Posterior cingulate gyrus (tissue), 11 donors: ENCODE measurements around the gene PSTPIP1.
A peak's percentile ranks its signal among the peaks of the same experiment; 100 is the strongest.

ENCODE experiments used
- DNase-seq, 10 donors: peaks; one replicate each; pipeline versions ENCODE4 v3.0.0 to v3.0.0-alpha.2; 2020 to 2021; ENCODE audit warnings: mixed read lengths in 3 of 10
- intact Hi-C: fragments of 100-400 bp; cut with DNase I; formaldehyde crosslinking; loops from one replicate; pipeline ENCODE4 v1.15.1; 2023

PSTPIP1 gene

DNA sequence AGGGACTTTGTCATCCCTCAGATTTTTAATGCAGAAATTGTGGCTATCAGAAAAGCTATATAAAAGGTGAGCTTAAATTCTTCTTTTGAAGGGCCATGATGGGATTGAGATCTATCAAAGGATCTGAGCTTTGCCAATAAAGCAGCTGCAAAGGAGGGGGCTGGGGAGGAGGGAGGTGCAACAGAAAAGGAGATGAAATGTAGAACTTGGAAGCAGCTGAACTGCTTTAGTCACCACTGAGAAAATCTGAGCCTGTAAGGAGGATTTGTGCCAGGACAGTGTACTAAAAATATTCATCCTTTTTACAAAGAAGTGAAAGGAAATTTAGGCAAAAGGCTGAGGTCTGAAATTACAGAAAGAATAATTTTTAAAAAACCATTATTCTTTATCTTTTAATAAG is 65.6 kb downstream of the PSTPIP1 start:
- intact Hi-C loops, result no loop called here
- peak in 3 of 10 donors; percentile 34 to 60 (median 59) for DNase-seq

DNA sequence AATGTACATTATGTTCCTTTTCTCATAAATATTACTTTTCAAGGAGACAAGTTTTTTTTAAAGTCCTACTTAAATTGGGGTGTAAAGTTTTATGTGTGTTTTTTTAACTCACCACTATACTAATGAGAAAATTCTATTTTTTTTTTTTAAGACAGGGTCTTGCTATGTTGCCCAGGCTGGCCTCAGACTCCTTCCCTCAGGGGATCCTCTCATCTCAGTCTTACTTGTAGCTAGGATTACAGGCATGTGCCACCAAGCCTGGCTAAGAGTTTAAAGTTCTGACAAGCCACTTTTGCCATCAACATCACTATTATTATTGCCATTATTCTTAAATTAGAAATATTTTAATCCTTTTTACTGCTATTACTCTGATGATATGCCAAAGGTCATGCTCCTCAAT is 68.3 kb downstream of the PSTPIP1 start:
- no peak for DNase-seq
- intact Hi-C loops, result no loop called here

DNA sequence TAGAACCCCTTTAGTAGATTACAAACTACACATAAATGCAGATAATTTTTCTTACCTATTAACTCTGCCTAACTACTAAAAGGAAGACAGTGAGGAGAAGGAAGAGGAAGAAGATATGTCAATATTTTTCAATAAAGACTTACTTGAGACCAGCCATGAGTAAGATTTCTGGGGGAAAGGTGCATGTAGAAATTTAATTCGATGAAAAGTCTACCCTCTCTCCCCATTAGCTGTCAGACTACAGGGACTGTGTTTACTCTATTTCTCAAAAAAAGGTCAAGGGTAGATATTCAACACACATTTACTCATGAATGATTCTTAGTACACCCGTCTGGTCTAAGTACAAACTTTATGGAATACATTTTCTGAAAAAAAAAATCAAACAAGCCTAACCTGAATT is 69.1 kb downstream of the PSTPIP1 start:
- no peak for DNase-seq
- intact Hi-C loops, result no loop called here

DNA sequence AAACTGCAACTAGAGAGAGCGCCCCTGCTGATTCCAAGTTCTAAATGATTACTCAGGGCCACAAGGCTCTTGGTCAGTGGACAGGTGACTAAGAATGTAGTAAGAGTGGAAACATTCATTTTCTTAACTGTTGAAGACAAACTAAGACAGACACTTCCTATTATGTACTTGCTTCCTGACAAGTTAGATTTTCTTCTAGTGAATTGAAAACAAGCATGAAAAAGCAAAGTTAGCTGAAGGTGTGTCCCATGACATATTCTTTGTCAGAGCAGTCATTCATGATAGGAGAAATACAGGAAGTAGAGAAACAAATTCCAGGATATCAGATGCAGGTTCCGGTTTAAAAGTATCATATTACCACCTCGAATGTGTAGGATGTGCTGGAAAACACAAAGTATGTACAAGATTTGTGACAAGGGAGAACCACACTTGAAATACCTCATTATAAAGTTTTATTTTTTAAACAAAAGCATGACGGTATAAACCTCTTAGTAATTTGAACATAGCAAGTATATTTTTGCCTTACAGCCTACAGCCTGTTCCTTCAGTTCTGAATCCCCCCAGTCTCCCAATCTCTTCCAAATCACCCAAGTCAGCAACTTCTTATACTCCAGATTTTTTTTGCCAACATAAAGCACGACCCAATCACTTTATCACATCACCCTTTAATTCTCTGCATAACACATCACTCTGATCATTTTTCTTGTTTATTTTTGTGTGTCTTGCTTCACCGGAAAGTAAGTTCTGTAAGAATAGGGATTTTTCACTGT is 69.8 kb downstream of the PSTPIP1 start:
- intact Hi-C loops, result no loop called here

DNA sequence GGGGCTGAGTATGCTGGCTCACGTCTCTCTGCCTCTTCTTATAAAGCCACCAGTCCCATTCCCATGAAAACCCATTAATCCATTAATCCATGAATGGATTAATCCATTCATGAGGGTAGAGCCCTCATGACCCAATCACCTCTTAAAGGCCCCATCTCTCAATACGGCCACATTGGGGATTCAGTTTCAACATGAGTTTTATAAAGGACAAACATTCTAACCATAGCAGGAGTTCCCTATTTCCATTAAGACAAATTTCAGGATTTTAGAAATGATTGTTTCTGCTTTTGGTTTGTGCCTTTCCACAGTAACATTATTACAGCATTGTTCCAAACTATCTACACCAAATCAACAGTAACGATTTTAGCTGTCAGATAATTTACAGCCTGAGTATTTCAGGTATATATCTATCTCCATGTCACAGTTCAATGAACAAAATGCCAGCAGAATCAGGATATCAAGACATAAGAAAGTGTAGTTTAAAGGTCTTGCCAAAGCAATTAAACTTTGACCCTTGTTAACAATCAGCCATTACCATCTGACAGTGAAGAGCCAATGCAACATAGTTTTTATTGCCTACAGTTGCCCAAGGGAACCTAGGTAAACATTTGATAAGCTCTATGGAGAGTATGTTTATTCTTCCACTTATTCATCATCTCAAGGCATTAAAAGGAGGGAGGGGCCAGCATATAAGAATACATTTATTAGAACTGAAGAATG is 72.2 kb downstream of the PSTPIP1 start:
- no peak for DNase-seq
- intact Hi-C loops, result no loop called here

More for the DNA sequence above, 69.8 kb downstream of the PSTPIP1 start:
- DNase-seq, result no peak

DNA sequence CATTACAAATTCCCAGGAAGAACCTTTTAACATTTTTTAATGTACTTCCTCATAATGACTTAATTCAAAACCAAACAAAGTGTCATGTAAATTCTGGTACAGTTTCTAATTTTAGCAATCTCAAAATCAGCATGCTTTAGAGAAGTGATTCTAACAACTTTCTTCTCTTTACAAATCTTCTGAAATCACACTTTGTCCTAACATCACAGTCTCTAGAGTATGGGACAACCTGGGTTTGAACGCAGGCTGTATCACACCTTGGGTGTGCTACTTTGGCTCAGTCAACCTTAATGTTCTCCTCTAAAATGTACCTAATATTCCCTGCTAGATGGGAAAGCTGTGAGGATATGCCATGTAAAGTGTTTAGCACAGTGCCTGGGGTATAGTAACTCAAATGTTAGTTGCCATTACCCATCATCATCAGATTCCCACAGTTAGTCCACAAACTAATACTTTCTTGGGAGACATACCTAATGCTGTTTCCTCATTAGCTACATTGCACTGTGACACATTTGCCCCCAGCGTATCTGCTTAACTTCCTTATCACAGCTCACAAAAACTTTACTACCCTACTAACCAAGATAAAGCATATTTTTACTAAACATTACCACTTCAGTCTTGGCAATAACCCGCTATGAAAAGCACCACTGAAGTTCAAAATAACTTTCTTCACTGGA is 72.9 kb downstream of the PSTPIP1 start:
- intact Hi-C loops, result no loop called here
- no peak for DNase-seq

DNA sequence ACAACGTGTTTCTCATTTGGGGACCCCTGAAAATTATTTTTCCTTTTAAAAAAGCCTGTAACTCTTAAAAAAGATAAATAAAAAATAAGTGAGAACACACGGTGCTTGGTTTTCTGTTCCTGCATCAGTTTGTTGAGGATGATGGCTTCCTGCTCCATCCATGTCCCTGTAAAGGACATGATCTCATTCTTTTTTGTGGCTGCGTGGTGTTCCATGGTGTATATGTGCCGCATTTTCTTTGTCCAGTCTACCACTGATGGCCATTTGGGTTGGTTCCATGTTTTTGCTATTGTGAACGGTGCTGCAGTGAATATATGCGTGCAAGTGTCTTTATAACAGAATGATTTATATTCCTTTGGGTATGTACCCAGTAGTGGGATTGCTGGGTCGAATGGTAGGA is 73.7 kb downstream of the PSTPIP1 start:
- DNase-seq, result no peak
- intact Hi-C loops, result no loop called here

DNA sequence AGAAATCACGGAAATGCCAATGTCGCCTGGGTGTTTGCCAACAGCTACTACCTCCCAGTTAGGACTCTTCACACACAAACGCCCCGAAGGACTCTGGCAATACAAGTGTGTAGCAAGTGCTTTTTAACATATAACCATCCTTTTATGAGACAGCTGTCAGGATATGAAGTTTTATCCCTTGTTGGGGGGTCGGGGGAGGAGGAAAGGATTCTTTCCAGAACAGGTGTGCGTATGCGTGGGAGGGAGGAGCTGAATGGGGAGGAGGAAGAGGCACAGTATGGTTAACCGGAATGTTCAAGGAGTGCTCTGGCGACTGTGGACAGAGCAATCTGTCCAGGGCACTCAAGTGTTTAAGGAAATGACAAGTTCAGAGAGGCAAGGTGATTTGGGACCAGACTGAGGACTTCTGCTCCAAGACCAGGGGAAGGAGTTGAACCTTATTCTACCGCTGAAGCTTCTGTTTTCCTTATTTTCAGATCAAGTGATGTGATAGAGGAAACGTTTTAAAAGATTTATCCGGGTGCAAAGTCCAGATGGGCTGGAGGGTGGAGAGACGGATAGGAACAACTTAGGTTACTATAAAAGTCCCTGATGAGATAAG is 74.7 kb downstream of the PSTPIP1 start:
- DNase-seq, result no peak
- intact Hi-C loops, result no loop called here

DNA sequence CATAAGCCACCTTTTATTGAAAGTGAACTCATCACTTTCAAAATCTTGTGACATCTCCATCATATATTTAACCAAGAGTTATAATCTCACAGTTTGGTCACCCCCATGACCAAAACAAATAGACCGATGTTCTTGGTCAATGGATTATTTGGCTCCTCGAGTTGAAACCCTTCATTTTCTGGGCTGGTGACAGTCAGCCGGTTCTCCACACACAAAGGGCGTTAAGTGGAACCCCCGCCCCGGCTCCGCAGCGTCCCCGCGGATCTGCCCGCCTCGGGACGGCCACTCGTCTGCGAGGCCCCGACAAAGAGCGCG is 75.2 kb downstream of the PSTPIP1 start:
- intact Hi-C loops, result no loop called here

DNA sequence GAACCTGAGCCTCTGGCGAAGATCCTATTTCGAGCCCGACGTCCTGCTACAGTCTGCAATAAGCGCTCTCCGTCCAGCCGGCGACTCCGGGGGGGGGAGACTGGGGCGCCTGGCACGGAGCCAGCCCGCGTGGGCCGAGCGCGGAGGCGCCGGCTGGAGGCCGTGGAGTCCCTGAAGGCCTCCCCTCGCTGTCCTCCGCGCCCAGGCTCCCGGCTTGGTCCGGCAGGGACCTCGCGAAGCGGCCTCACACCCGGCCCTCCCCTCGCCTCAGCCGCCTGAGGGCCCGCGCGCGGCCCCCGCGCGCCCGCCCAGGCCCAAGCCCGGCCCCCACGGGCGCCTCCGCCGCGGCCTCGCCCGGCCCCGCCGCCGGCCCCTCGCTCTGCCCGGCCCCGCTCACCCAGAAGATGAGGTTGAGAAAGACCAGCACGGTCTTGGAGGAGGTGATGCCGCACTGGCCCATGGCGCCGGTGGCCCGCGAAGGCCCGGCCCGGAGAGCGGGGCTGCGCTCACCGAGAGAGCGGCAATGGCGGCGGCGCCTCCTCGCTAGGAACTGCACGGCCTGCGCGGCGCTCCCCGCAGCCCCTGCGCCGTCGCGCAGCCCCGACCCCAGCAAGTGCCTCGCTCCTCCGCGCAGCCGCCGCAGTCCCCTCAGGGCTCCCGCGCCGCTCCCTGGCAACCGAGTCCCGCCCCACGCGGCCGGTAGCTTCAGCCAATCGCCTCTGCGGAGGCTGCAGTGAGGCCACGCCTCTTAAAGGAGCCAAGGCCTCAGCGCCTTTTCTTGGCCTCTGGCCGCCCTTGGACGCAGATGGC is 75.8 kb downstream of the PSTPIP1 start, which contains the start of gene TSPAN3:
Gene TSPAN3, minus strand, starts transcription at position 615 of the 810 bp plus-strand sequence. Its CDS starts 155 bp downstream, at position 460.
- intact Hi-C loops, result no loop called here
- DNase-seq, result peak; percentile 91 to 99 (median 94)

More for the DNA sequence above, 75.2 kb downstream of the PSTPIP1 start:
- no peak for DNase-seq

DNA sequence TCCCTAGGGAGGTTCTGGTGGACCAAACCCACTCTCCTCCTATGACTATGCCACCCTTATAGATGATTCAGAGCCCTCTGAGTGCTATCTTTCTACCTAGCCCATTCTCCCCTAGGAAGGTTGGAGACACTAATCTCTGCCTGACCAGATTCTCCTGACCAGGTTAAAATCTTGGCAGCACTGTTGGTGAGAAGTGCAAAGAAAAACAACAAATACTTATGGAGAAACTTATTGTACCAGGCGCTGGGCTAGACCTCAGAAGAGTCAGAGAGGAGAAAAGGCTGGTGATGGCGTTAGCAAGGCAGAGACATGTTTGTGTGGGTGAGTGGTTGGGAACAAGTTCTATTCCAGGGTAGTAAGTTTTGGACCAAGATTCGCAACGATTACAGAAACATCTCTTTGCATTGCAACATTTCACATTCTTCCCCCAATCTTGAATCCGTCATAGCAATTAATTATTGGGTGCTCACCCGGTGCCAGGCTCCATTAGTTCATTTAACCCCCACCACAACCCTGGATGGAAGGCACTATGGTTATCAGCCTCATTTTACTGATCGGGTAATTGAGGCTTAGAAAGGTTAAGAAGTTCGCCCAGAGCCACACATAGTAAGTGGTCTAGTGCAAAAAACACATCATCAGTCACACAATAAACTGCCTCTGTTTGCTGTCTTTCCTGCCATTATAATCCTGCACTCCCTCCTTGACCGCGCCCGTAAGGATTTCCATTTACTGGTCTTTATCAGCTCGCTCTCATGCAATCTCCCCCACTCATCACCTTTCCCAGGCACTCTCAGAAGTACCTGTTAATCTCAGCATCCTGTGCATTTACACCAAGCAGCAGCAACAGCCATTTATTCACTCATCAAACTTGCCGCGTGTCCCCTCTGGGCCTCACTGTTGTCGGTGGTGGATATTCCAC is 76.6 kb downstream of the PSTPIP1 start:
- intact Hi-C loops, result no loop called here
- peak in 1 of 10 donors; percentile 22 for DNase-seq

DNA sequence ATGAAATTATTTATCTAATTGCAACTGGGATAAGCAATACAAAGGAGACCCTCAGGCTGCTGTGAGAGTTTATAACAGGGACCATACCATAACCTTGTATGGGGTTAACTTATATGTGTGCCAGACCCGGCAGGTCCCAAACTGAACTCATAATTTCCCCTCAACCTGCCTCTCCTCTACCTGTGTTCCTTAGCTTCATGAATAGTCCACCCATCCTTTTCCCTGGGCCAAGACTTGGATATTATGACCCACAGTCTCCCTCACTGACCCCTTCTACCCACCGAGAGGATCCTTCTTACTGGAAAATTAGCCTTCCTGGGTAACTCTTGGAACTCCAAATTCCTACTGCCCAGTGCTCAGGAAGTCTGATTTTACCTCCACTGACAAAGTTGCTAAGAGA is 79.4 kb downstream of the PSTPIP1 start:
- DNase-seq, result no peak
- intact Hi-C loops, result no loop called here

DNA sequence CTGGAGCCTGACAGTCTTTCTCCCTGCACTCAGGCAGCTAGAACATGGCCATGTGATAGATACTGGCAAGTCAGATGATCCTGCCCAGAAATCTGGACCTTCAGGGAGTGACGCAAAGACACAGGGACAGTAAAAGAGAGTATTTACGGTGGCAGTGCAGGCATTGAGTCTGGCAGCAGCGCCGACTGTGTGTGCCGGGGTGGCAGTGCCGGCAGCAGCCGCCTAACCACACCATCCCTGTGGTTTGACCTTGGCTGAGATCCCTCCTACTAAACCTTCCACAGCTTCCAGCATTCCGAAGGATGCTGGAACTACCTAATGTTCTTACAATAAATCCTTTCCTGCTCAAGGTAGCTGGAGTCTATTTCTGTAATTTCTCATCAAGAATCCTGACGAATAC is 80.6 kb downstream of the PSTPIP1 start:
- intact Hi-C loops, result no loop called here
- peak in 6 of 10 donors; percentile 24 to 91 (median 33) for DNase-seq

DNA sequence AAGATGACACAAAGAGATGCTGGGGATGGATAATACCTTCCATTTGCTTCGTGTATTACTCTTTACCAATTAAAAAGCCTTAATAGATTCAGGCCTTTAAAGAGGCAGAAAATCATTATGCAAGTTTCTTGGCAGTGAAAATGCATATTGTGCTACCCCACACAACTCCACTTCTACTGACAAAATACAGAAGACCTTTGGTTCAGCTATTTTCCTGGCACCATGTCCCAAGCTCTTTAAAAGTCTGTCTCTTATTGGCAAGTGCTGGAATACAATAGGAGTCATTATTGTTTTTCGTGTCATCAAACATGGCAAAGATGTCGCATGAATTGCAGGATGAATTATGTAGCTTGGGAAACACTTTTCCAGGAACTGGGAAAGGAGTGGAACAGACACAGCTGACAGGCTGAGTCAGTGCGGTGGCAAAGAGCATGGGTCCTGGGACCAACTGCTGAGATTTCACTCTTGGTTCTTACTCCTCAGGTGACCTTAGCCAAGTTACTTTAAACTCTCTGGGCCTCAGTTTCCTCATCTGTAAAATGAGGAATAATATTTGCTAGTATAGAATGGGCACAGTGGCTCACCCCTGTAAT is 81.5 kb downstream of the PSTPIP1 start:
- DNase-seq, result no peak
- intact Hi-C loops, result no loop called here

DNA sequence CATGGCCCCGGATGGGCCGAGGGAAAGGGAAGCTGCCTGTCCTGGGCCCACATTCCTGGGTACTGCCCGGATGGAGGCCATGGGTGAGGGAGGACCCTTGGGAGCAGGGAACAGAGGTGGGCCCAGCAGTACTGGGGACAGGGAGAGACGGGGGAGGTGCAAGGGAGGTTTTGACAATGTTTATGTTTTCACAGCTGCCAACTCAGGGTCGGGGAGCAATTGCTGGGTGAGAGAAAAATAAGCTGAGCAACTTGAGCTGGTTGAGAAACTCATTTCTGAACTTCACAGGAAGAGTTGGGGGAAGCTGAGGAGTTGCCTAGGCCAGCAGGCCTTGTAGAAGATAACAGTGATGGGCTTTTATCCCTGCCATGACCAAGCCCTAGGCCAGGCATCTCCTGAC is 87.0 kb downstream of the PSTPIP1 start:
- no peak for DNase-seq
- intact Hi-C loops, result no loop called here

DNA sequence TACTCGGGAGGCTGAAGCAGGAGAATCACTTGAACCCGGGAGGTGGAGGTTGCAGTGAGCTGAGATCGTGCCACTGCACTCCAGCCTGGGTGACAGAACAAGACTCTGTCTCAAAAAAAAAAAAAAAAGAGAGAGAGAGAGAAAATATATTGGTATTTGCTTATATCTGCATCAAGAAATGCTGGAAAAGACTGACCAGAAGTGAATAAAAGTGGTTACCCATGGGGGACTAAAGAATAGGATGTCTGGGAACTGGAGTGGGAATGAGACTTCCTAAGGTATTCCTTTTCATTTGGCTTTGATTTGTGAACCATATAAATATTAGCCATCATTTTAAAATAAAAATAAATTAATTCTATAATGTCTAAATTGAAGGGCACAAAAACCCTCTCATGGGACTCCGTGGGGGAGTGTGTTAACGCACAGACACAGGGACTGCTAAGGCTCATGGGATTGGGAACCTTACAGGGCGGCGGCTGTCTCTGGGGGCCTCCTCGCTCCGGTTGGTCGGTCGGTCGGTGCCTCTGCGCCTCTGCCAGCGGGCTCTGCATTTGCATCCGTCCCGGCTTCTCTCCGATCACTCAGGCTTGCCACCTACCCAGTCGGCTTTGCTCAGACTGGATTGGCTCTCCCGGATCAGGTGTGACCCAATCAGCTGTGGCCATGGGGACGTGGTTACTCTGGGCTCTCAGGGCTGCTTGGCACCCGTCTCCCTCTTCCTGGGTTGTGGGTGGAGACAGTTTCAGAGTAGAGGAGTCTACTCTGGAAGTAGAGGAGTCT is 88.6 kb downstream of the PSTPIP1 start:
- DNase-seq, result peak; percentile 61 to 98 (median 90)
- intact Hi-C loops, result no loop called here

DNA sequence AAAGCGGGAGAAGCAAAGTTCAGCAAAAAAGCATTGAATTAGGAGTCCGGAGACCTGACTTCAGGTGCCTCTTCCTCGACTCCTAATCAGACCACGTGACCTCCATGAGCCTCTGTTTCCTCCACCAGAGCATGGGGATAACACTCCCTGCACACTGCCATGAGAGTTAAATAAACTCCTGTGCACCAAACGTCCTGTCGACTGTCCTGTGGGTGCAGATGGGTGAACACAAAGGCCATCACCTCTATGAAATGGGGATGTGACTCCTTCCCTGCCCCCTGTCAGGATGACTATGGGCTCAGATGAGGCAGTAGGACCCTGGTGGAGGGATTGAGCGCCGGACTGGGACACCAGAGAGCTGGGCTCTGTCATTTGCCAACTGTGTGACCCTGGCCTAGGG is 89.5 kb downstream of the PSTPIP1 start:
- intact Hi-C loops, result no loop called here
- DNase-seq, result no peak

DNA sequence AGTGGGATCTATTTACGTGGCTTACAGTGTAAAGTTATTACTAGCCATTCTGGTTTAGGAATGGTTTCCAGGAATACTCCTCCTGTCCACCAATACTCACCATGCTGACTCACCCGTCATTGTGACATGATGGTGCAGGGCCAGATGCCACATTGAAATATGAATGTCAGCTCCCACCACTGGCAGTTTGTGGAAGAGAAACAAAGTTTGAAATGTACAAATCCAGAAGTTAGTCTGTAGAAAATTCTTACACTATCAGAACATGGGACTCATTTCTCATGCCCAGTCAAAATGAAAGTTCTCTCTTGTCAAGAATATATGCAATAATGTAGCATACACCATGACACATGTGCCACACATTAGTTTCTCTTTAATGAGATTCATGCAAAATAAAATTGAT is 90.4 kb downstream of the PSTPIP1 start:
- intact Hi-C loops, result no loop called here
- no peak for DNase-seq
